Erythroblast (primary cell): ENCODE results near the gene IGF2BP3.

ENCODE experiments used
- GATA1 ChIP-seq: IDR thresholded peaks from 2 replicates; pipeline ENCODE4 v1.6.1; 2011; ENCODE audit warnings: low read depth, mild to moderate bottlenecking, control low read depth, low read length, moderate library complexity
- POLR2A ChIP-seq: IDR thresholded peaks from 2 replicates; pipeline ENCODE4 v1.6.1; 2011; ENCODE audit warnings: mild to moderate bottlenecking, low read length

DNA sequence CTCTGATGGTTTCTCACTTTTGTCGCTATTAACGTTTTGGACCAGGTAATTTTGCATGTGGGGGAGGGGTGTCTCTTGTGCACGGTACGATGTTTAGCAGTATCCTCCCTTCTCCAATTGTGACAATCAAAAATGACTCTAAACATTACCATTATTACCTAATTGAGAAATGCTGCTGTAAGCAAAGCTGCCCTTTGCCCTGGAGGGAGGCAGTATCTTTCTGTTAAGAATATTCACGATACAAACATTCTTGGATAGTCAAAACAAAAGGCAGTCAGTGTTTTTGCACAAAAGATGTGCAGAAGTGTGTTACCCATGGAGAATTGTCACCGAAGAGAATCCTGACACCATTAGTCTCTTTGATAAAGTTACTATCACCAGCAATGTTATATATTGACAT is 161.5 kb downstream of the IGF2BP3 start:
- TF ChIP-seq POLR2A, result no peak
- TF ChIP-seq GATA1, result no peak
